GM19372 (cell line): ENCODE data around the gene NUTM2A.
"Not testable (repeated sequence)": the region's sequence is repeated elsewhere in the genome, so short reads cannot be mapped to it uniquely, and the experiment has no call there.

ENCODE experiments used
- ATAC-seq: cut with Tn5 transposase; IDR thresholded peaks from one replicate; pipeline ENCODE4 v1.9.1; 2021; ENCODE audit warnings: mild to moderate bottlenecking, low read depth, moderate library complexity; ENCODE audit not compliant: unreplicated experiment

NUTM2A gene

DNA sequence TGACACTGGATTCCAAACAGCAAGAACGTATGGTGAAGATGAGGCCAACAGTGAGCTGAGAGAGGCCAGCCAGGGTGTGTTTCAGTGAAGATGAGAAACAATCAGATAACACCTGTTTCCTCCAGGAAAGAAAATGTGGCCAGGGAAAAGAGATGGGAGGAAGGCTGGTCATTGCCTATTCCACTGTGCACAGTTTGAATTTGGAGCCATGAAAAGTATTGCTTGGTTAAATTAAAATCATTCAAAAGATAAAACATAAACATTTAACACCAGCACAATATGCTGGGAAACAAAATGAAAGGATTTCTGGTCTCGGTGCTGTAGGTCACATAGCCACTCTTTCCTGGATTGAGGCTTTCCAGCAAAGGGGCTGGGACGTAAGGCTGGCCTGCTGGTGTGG, at the start of gene NUTM2A:
Gene NUTM2A, plus strand, starts transcription at position 301 of the 400 bp plus-strand sequence. CDS start 383 bp downstream, outside the sequence.
- not testable (repeated sequence) for ATAC-seq

DNA sequence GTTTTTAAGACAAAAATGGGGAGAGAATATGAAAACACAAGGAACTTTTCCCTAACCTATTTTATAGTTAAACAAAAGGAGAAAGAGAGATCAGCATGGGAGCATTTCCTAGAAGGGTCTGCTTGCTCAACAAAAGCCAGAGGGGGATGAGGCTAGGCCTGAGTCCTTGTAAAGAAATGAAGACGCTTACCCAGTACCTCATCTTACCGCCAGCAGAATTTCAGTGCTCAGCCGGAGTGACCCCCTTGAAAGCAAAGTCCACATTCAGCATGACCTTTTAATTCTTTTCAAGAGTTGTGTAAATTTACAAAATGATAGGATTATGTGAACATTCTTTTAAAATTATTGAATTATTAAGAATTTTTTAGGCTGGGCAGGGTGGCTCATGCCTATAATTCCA, 47.7 kb upstream of the NUTM2A start:
- not testable (repeated sequence) for ATAC-seq

- not testable (repeated sequence) for ATAC-seq
Measured at GRCh38 chr10:87184421-87184820, 40.8 kb upstream of the NUTM2A start.

DNA sequence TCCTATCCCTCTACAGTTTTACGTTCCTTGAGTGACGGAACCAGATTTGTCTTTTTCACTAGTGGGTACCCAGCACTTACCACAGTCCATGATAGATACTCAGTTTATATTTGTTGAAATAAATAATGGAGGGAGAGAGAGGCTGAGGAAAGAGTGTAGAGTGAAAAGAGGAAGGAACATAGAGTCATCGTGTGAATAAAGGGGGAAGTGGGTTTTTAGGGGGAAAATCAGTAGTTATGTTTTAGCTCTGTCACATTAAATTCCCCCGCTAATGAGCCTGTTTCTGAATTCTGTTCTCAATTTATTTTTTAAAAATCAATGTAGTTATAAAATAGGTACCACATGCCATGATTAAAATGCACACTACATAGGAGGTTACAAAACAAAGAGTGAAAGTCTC, 39.2 kb upstream of the NUTM2A start:
- ATAC-seq = not testable (repeated sequence)

DNA sequence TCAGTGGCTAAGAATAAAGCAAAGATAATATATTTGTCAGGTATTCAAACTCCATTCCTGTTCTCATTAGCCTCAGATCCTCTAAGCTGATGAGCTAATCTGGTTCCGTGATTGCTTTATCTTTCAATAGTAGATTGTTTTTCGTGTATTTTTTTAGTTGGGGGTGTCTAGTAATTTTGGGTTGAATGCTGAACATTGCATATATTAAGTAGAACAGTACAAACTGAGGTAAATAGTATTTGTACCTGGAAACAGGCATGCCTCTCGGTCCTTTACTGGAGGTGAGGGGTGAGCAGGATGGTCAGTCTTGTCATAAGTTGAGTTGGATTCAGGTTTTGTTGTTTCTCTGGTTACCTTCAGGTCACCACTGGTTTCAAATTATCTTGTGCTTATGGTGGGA, 37.7 kb upstream of the NUTM2A start:
- ATAC-seq = not testable (repeated sequence)

- ATAC-seq = not testable (repeated sequence)
Measured at GRCh38 chr10:87191841-87192240, 33.4 kb upstream of the NUTM2A start.

DNA sequence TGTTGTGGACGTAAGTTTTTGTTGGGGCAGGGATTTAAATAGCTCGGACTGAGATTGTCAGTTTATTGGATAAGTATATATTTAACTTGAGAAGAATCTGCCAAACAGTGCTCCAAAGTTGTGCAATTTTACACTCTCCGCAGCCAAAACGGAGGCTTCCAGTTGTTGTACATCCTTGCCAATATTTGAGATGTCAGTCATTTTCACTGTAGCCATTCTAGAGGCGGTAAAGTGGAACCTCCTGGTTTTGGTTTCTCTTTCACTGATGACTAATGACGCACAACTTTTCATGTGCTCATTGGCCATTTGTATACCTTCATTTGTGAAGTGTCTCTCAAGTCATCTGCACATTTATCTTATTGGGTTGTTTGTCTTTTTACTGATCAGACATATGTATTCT, 24.3 kb upstream of the NUTM2A start:
- peak; percentile 67 for ATAC-seq

- ATAC-seq = not testable (repeated sequence)
Measured at GRCh38 chr10:87204801-87205200, 20.4 kb upstream of the NUTM2A start.

GRCh38 chr10:87206922-87207321, 18.3 kb upstream of the NUTM2A start:
- not testable (repeated sequence) for ATAC-seq

DNA sequence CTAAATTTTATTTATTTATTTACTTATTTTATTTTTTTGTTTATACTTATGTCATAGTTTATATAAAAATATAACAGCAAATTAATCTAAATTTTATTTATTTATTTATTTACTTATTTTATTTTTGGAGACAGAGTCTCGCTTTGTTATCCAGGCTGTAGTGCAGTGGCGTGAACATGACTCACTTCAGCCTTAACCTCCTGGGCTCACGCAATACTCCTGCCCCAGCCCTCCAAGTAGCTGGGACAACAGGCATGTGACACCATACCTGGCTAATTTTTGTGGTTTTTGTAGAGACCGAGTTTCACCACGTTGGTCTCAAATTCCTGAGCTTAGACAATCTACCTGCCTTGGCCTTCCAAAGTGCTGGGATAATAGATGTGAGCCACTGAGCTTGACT, 14.9 kb upstream of the NUTM2A start:
- not testable (repeated sequence) for ATAC-seq

DNA sequence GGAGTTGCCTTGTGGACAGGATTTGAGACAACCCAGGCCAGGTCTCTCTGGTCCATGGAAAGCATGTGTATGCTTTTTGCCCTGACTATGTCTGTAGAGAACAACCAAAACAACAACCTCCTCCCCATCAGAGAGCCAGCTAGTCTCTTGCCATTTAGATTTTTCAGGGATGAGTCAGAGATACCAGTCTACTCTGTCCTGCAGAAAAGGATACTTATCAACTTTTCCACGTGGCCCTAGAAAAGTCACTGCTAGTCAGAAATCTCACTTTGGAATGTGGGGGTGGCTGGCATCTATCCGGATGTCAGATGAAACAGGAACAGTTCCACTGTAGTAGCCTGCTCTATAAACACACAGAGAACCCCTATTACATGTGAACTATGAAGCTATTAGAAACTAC, 13.4 kb upstream of the NUTM2A start:
- not testable (repeated sequence) for ATAC-seq

- ATAC-seq = not testable (repeated sequence)
Measured at GRCh38 chr10:87213150-87213765, 12.0 kb upstream of the NUTM2A start.

GRCh38 chr10:87213806-87214205, 11.4 kb upstream of the NUTM2A start:
- ATAC-seq = not testable (repeated sequence)

DNA sequence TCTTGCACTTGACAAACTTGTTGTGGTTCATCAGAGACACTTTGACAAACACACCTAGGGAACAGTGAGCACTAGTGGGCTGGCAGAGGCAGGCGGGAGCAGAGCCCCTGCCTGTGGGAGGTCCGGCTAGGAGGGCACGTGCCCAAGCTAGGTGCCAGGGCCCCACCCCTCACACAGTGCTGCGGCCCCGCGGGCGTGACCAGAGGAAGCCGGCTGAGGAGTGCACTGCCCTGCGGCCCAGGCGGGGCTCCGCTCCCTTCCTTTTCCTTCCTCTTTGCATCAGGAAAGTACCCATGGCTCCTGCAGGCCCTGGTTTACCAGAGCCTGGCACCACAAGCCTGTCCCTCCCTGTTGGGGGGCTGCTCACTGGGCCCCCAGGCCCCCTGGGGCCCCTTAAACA, 9.1 kb upstream of the NUTM2A start:
- ATAC-seq = not testable (repeated sequence)

- ATAC-seq = not testable (repeated sequence)
Measured at GRCh38 chr10:87219370-87219769, 5.9 kb upstream of the NUTM2A start.

GRCh38 chr10:87222789-87223188, 2.5 kb upstream of the NUTM2A start:
- not testable (repeated sequence) for ATAC-seq

DNA sequence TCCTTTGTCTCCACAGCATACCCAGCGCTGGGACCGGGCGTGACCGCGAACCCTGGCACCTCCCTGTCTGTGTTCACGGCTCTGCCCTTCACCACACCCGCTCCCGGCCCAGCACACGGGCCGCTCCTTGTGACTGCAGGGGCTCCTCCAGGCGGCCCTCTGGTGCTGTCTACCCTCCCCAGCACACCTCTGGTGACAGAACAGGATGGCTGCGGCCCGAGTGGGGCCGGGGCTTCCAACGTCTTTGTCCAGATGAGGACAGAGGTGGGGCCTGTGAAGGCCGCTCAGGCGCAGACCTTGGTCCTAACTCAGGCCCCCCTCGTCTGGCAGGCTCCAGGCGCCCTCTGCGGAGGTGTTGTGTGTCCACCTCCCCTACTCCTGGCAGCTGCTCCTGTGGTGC, 3.0 kb downstream of the NUTM2A start:
- not testable (repeated sequence) for ATAC-seq

DNA sequence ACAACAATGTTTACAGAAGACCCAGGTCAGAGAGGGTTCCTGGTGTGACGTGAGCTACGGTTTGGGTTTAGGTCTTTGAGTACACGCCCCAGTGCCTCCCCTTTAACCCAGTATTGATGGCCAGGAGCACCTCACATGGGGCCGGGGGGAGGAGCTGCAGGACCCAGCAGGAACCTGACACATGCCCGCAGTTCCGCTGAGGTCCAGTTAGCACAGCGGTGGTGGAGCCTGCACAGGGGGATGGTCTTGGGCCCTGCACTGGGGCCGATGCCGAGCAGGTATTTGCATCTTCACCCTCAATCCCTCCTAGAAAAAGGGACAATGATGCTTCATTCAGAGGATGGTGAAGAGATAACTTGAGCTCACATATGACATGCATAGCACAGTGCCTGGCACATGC, 4.0 kb downstream of the NUTM2A start:
- ATAC-seq = not testable (repeated sequence)

DNA sequence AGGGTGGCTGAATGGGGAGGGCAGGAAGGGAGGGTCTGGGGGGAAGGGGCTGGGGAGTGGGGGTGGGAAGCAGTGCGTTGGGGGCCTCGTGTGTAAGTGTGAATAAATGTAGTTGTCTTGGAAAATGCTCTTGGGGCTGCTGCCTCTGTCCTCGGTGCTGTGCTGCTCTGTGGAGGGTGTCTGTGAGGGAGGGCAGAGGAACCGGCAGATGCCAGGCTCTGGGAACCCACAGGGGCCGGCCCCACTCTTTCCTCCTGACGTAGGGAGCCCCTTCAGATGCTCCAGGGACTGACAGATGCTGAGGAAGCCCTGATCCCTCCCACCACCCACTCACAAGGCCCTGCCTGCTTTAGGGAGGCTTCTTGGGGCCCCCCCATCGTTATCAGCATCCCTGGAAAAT, 9.6 kb downstream of the NUTM2A start:
- ATAC-seq = not testable (repeated sequence)

DNA sequence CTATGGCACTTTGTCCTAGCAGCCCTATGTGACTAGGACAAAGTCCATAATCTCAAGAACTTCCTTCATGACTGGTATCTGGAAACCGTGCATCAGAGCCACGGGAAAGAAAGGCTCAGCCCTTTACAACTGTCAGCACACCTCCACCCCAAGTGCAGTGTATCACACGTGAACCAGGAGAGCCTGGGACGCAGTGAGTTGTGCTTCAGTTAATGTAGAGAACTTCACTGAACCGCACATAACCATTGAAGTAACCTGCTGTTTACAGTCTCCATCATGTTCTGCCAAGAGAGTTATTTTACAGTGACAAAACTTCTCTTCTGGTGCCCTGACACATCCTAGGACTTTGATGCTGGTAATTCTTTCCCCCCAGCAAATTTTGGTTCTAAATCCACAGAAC, 12.0 kb downstream of the NUTM2A start:
- not testable (repeated sequence) for ATAC-seq

DNA sequence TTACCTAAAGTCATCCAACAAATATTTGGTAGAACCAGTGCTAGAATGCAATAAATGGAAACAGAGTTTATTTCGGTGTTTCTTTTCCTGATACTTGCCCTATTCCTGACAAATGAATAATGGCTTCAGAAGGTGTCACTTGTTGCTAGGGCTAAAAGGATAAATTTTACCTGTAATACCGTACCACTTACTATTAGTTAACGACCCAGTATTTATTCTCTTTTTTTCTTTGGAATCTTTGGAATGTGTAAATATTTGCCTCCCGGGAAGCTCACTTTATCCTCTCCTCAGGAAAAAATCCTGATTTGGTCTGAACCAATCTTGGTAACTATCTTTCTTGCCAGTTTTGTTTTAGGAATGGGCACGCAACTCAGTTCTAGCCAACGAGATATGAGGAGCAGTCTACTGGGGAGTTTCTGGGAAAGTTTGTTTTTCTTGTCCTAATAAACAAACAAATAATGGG, 14.1 kb downstream of the NUTM2A start:
- ATAC-seq = not testable (repeated sequence)

- not testable (repeated sequence) for ATAC-seq
Measured at GRCh38 chr10:87242192-87242591, 16.9 kb downstream of the NUTM2A start.
